SK-N-MC (cell line): ENCODE measurements around the gene RYR1.

ENCODE experiments used
- EZH2 ChIP-seq: fragments of 200-600 bp; sonication (generic); IDR thresholded peaks from one replicate; pipeline ENCODE4 v1.6.1; 2017; ENCODE audit warnings: antibody characterized with exemption
- FOXP2 ChIP-seq: optimal IDR thresholded peaks from 2 replicates; pipeline ENCODE3; 2011; ENCODE audit warnings: mild to moderate bottlenecking, moderate library complexity; ENCODE audit not compliant: insufficient read depth; ENCODE audit errors: extremely low read length, control extremely low read depth
- POLR2AphosphoS5 ChIP-seq: IDR thresholded peaks from 2 replicates; pipeline ENCODE4 v1.6.1; 2012; ENCODE audit warnings: mild to moderate bottlenecking, low read depth, low read length, borderline replicate concordance

GRCh38 chr19:38452430-38453366 lies 19.2 kb downstream of the RYR1 start:
- no peak for TF ChIP-seq EZH2
- no peak for TF ChIP-seq POLR2AphosphoS5
- TF ChIP-seq FOXP2 = no peak
